ENCODE results near the gene GADD45A.

GRCh38 chr1:67687649-67688048 lies 2.6 kb downstream of the GADD45A start:
- no peak for TF ChIP-seq CTCF (IDR thresholded peaks at IDR 0.05; ENCODE audit: low read length)
- no peak for TF ChIP-seq EZH2 (optimal IDR thresholded peaks at IDR 0.05; ENCODE audit: low read depth, low read length)
